NCI-H446 (cell line): ENCODE data around the gene PDGFC.

Experiments
- DNase-seq, 2 experiments: peaks; one replicate each; lab custom pipeline; 2025; lab: John Stamatoyannopoulos, UW

The PDGFC gene, protein sequence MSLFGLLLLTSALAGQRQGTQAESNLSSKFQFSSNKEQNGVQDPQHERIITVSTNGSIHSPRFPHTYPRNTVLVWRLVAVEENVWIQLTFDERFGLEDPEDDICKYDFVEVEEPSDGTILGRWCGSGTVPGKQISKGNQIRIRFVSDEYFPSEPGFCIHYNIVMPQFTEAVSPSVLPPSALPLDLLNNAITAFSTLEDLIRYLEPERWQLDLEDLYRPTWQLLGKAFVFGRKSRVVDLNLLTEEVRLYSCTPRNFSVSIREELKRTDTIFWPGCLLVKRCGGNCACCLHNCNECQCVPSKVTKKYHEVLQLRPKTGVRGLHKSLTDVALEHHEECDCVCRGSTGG

DNA sequence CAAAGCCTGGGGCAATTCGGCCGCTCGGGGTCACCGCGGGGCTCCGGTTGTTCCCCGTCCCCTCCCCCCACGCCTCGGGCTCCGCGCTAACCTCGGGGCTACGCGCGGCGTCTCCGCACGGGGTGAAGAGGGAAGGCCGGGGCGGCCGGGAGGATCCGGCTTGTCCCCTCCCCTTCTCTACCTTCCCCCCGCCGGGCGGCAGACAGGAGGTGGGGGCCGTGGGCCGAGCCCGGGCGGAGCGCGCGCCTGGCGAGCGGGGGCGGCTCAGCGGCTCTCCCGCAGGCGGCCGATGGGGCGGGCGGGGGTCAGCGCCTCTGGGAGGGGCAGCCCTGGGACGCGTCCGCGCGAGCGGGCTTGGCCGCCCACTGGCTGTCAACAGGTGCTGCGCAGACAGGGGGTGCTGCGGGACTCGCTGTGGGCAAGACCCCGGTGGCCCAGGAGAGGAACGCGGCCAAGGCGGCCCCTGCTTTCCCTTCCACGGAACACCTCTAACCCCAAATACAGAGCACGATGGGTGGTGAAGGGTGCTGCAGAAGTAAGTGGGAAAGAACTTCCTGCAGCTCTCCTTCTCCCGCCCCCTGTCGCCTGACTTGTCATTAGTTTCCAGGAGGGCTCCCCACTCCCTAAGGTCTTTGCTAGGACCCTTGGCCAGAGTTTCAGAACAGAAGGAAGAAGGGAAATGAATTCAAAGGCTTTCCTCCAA is at the start of gene PDGFC:
PDGFC (minus strand) TSS at position 124 of the 703 bp plus-strand sequence. CDS start 896 bp downstream, outside the sequence.
- peak; percentile 58 to 84 for DNase-seq

DNA sequence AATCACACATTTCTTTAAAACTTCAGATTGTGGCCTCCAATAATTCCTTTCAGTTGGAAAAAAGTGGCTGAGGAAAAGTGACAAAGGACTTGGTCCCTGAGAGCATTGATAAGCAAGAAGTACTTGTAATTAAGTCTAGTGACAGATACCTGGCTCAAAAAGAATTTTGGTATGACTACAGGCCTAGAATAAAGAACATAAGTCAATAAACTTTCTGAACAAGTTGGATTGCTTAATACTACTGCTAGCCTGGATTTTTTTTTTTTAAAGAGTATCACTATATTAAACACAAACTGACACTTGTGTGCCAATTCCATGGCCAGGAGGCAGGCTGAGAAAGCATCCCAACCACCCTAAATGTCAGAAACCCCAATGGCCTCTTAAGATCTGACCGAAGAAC is 49.3 kb upstream of the PDGFC start:
- DNase-seq: no peak

DNA sequence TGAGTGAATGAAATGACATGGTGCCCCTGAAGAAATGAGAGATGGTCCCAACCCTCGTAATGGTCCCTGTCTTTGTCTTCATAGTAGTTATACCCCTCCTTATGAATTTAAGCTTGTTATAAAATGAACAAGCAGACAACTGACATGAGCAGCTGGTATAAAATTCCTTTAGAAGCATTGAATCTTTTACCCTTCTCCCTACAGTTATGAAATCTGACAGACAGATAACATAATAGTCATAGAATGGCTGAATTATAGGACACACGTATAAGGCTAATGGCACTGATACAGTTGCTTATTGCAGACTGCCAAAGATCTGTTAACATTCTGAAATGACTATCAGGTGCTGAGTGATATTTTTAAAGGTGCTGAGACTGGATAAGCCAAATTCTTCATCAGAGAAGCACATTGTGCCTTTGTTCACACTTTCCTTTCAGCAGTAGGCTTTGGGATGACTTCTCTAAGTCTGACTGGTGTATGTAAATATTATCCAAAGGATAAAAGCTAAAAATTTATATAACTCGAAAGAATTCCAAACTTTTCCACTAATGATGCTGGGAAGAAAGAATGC is 47.4 kb upstream of the PDGFC start:
- no peak for DNase-seq

DNA sequence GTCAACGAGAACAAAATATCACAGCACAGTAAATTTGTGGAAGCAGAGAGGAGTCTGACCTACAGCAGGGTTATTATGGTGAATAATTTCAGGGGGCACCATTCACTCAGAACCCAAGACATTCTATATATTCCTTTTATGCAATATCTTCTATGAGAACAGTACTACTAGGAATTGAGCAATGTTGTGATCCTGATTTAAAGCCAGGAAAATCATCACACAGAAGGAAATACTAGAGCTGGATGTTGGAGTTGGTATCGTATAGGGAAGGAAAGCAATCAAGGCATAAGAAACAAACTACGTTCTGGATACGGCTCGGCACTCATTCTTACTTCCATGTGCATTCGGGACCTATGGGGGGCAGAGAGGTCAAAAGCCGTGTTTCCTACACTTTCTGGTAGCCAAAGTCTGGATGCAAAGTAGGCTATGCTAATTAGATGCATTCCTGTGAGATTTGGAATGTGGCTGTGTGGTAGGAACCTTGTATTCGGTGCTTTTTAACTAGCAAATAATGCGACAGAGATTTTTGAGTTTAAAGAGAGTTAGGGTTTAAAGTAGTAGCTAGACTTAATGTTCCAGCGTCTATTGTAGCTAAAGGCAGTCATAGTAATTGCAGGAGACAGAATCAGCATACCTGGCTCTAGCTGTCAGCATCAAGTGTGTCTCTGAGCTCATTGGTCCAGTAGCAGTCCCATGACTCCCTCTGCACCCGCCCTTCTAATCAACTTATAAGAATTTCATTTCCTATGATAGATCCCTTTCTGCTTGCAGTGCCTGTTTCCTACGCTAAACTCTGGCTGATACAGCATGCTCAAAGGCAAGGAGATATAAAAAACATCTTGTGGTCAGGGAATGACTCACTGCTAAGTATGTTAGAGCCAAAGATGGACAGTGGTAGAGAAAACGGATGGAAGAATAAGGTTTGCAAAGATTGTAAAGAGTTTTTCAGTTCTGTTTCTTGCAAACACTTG is 43.3 kb upstream of the PDGFC start:
- no peak for DNase-seq

DNA sequence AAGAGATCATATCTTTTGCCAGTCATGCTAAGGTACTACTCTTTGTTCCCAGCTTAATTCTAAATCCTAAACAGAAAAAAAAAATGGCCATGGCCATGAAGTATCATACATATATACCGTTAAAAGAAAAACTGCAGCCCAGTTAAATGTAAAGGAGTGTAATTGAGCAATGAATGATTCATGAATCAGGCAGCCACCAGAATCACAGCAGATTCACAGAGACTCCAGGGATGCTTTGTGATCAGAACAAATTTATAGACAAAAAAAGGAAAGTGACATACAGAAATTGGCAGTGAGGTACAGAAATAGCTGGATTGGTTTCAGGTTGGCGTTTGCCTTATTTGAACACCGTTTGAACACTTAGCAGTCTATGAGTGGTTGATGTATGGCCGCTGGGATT is 42.1 kb upstream of the PDGFC start:
- DNase-seq: peak; percentile 35 to 76

DNA sequence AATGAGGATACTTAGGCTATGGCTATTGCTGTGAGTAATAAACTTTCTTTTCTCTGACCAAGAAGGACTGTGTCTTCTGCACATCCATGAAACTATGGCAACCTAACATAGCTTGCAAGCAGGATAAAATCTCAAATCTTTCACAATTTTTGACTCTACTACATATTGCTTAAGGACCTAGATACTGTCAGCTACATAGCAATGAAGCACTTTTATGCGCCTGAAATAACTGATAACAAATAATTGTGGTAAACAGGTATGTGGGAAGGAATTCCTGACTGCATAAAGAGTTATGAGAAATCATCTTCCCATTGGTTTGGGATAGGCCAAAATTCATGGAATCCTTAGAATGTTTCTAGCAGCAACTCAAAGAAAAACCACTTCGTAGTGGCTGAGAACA is 41.2 kb upstream of the PDGFC start:
- DNase-seq: no peak

DNA sequence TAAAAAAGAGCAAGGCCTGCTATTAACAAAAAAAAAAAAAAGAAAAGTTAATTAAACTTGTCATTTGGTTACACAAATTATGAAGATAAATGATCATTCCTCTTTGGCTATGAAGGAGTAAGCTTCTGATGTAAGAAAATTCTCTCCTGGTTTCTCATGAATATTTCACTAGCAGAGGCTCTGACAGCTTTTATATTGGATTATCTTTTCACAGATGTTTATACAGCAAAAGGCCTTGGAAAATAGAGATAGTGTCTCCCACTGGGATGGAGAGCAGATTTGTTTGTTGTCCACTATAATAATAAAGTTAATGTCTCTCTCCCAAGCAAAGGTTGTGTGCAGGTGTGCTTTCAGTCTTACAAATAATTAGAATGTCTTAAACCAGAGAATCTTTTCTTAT is 40.7 kb upstream of the PDGFC start:
- DNase-seq: peak in 1 of 2 experiments; percentile 5

DNA sequence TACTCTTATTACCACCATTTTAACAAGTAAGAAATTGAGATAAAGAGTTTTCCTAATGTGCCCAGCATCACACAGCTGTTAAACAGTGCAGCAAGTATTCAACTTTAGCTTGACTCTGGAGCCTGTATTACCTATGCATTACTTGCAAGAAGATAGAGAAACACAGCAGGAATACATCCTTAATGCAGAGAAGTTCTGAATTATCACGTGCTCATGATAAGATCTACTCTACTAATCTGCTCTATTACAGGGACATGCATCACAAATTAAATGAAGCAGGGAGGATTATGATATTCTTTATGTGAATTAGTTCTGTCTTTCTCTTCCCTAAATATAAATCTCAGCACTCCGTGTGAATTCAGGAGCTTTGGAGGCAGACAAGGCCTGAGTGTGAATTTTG is 39.0 kb upstream of the PDGFC start:
- DNase-seq: no peak

DNA sequence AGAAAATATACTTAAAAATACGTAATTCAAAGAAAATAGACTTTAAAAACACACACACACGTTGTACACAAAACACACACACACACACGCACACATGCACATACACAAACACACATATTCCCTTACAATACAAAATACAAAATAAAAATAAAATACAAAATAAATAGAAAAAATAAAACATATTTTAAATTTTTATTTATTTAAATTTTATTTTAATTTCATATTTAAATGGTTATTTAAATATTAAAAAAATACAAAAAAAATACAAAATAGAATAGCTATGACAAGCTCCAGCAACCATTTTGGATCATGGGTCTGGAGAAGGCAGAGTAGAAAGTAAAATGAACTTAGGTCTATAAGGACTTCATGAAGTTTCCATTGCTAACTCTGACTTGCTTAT is 34.2 kb upstream of the PDGFC start:
- DNase-seq: peak in 1 of 2 experiments; percentile 24

DNA sequence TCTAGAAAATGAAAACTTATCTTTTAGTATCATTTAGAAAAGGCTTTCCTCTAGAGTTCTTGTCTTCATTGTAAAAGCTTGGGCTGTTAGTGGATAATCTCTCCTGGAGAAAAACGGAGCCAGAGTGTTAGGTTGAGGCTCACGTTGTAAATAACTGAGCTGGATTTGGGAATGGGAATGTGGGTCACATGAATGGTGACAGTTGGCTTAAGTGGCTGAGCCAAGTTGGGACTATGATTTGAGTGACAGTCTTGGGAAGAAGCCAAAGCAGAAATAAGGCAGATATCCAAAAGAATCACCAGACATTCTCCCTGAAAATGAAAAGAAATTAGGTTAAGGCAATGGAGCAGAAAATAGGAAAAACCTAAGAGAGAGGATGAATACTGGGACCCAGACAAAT is 33.6 kb upstream of the PDGFC start:
- peak; percentile 88 to 94 for DNase-seq

DNA sequence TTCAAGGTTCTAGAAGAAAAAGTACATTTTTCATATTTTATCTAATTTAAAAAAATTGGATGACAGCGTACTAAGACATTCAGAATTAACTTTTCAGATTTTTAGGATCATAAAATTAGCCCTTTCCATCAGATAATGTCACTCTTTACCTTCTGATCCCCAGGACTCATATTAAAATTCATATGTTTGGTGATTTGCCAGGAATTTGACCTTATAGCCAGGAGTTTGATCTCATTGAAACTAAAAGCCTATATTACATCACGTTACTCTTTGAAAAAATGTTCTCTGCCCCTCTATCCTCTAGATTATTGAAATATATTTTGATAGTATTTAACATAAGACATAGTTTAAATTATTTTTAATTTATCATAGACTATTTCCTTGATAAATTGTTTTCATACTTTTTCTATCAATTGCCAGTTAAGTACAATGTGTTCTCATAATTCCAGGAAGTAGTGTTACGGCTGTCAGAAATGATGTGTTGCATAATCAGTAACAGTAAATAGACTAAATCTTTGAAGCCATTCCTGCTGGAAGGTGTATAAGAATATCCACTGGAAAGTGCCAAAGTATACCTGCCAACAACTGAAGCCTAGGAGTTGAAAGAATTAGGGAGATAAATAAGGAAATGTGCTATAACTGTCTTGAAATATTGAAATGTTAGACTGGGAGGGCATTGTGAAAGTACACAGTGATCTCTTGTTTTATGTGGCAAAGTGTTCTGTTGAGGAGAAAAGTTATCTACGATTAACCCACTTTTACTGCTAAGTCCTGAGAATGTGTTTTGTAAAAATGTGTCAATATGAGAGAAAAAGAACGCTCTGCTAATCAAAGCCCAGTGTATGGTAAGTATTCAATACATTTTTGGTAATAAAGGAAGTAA is 32.9 kb upstream of the PDGFC start:
- peak; percentile 39 to 52 for DNase-seq

DNA sequence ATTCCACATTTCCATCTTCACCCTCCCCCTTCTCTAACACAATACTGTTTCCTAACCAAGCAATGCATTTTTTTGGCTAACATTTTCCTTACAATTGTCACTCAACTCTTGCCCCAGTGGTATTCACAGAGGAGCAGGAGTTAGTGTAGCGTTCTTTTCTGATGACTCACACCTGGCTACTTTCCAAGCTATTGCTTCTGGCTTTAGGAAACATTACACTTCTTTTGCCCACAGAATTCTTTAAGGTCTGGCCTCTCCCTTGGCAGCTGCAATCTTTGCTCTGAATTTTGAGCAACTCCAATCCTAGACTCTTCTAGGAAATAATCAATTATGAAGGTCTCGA is 27.5 kb upstream of the PDGFC start:
- DNase-seq: peak; percentile 90 to 97

DNA sequence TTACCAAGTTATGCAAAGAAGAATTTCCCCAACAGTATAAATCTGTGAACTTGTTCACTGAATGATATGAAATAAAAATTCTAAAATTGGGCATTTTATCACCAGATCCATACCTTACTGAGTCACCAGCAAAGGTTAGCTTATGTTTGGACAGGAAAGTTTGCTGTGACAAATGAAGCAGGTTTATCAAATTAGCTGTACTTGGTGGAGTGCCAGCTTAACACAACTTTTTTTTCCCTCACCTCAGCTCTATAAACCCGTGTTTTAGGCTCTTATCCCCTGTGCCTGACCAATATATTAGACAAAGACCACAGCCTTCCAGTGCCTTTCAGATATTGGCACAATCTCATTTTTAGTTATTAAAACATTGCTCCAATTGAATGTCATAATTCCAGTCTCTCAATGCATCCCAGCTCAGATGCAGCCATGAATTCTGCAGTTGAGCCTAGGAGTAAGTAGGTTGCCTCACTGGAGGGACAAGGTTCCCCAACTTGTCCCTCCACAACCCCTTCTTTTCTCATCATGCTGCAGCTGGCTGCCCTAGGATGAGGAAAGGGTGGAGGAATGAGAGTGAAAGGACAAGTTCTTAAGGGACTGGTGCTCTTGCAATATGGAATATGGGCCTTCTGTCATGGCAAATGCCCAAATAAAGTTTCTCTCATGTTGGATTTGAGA is 27.0 kb upstream of the PDGFC start:
- DNase-seq: peak in 1 of 2 experiments; percentile 75

DNA sequence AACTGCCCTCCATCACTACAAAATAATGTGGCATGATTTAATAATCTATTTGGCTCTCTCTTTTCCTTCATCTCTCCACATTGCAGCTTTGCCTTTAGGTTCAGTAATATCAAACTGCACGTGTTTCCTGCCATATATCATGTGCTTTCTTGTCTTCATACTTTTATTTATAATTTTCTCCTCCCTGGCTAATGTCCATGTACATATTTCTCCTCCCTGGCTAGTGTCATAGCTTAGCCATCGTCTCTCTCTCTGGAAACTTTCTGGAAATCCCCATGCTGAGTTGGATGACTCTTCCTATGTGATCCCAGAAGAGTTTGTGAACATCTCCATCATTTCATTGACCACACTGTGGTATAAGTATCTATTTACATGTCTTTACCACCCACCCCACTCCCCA is 21.3 kb upstream of the PDGFC start:
- no peak for DNase-seq

DNA sequence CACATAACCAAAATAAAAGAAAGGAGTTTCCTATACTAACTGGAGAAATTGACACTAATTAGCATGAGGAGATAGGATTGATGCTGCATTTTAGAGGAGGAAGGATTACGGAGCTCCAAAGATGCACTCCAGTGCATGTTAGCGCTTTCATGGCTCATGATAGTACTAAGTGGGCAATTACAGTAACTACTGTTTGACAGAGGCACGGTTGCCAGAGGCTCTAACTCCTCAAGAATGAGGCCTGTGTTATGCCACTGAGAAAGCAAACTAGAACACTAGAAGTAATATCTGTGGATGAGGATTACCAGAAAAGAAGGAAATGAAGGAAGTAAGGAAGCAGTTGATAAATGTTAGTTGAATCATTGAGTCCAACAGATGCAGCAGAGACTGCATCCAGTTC is 19.6 kb upstream of the PDGFC start:
- DNase-seq: no peak

DNA sequence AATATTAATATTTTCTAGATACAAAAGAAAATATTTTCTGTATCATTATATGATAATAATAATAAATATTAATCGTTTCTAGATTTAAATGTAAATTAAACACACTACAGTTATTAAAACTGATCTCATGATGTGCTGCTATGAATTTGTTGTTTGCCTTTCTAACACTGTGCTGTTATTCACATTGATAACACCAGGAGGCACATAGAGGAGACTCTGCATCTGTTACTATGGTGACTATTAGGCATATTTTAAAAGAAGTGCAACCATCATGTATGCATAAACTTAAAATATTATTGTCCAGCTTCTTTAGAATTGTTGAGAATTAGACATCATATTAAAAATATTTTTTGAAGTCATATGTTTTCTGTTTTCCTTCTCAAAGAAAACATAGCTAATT is 11.8 kb upstream of the PDGFC start:
- peak; percentile 30 to 40 for DNase-seq

DNA sequence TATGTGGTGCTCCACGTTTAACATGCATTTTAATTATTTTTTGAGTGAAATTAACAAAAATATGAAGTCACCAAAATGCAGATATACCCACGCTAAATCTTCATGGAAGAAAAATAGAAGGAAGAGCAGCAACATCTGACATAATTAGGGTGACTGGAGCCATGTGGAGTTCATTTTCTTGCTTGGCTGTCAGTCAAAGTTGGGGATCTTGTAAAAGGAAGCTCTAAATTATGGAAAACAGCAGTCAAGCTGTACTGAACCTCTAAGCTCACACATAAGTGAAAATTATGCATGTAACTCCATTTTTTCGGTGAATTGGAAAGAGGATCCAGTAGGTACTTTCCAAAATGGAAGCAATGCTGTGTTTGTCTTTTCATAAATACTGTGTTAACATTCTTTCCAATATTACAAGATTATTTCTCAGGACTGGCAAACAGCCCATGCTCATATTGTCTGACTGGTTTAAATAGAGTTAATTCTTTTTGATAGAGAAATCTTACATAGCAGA is 9.7 kb upstream of the PDGFC start:
- peak; percentile 78 to 88 for DNase-seq

DNA sequence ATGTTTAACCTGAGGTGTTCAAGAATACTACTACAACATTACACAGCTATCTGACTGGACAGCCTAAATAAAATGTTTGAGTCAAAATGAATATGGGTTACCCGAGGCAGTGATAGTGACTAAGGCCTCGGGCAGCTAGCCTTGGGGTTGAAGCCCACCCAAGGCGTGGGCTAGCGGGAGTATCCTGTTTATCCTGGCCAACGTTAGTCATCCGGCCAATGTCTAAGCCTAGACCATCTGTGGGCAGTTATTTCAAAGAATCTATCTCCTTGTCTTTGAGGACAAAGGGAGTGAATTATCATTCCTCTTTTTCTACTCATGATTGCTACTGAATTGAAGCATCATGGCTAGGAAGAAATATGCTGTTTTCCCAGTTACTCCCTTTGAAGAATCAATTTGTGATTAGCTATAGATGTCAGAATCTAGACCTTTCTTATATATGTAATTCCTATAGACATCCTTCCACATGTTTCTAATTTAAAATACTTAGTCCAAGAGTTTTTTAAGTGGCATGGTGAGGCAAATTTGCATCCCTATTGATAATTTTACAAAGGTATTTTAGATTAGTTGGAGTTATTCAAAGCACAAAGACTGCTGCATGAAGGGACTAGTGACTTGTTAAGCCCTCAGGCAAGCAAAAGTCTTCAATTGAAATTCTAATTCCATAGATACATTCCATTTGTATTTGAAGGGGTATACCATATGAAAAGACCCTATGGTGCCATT is 6.0 kb upstream of the PDGFC start:
- DNase-seq: peak in 1 of 2 experiments; percentile 20

DNA sequence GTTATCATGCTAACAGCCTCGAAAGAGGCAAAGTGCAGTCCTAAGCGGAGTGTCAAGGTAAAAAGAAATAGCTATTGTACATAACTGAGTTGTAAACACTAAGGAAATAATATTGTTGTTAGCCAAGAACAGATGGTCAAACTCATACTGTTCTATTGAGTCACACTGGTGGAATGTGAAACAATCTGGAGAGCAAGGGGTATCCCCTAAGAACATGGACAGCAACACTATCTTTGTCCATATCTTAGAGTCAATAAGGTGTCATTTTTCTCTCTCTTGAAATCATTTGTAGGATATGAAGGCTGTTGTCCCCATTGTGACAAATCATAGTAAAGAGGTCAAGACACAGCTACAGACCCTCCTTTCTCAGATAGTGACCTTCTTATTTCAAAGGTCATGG is 4.5 kb upstream of the PDGFC start:
- DNase-seq: peak in 1 of 2 experiments; percentile 36

DNA sequence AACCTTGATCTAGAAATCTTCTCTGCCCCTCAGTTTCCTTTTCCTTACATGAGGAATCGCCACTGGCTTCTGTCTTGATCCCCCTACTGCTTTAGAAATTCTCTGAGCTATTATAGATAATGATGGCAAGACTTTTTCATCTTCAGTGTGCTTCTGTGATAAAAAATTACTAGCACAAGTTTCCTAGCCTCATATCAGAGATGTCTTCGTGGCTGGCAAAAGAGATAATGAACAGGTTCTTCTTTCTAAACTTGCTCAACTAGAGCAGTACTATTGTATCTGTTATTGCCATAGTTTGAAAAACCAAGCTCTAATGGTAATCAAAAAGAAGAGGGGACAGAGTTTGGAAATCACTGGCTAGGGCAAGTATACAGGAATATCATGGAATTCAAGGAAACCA is 4.1 kb upstream of the PDGFC start:
- no peak for DNase-seq
